ENCODE results near the gene CT45A1. TPM values are rescaled to one million over a fixed set of nuclear protein-coding genes. Genes with fewer than 3 reads are reported as not detected.
"Not testable (repeated sequence)": the region's sequence is repeated elsewhere in the genome, so short reads cannot be mapped to it uniquely, and the experiment has no call there.

Gene CT45A1
- total RNA-seq: not detected in 2 replicates

DNA sequence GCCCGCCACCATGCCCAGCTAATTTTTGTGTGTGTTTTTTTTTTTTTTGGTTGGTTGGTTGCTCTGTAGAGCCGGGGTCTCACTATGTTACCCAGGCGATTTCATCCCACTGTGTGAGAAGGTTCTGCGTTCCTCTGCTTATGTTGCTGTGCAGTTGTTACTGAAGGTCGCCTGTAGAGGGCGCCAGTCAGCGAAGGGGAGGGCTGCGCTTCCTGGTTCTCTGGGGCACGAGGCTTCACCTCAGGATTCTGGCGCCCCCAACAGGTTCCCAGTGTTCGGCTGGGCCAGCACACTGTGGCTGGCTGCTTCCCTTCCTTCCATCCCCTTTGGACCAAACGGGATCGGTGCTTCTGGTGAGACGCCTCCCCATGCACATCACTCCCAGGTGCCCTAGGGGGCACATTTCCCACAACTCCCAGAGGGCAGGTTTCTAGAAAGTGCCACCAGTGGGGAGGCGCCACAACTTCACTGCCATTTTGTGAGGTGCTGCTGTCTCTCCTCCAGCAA, at the start of gene CT45A1:
Gene CT45A1 (plus strand): TSS at position 457 of the 507 bp plus-strand sequence. CDS start 5,302 bp downstream, outside the sequence.
- H3K4me3 ChIP-seq (ENCODE audit: low read depth, low read length); DNase-seq (ENCODE audit: low read depth): not testable (repeated sequence)

GRCh38 chrX:135672979-135673378, 40.5 kb upstream of the CT45A1 start:
- not testable (repeated sequence) for H3K4me3 ChIP-seq (ENCODE audit: low read depth, low read length); DNase-seq (ENCODE audit: low read depth)

- DNase-seq (ENCODE audit: low read depth): no peak
Measured at GRCh38 chrX:135688137-135688536, 25.3 kb upstream of the CT45A1 start.

GRCh38 chrX:135695471-135695870, 18.0 kb upstream of the CT45A1 start:
- no peak overlapping the region for H3K4me3 ChIP-seq (ENCODE audit: low read depth, low read length)
- TF ChIP-seq CTCF (conservative IDR thresholded peaks at IDR 0.05; ENCODE audit: low read depth, low read length): no peak
- no peak for DNase-seq (ENCODE audit: low read depth)

More at GRCh38 chrX:135688137-135688536, 25.3 kb upstream of the CT45A1 start:
- TF ChIP-seq CTCF (conservative IDR thresholded peaks at IDR 0.05; ENCODE audit: low read depth, low read length): peak; percentile 8
- H3K4me3 ChIP-seq (ENCODE audit: low read depth, low read length): no peak overlapping the region

DNA sequence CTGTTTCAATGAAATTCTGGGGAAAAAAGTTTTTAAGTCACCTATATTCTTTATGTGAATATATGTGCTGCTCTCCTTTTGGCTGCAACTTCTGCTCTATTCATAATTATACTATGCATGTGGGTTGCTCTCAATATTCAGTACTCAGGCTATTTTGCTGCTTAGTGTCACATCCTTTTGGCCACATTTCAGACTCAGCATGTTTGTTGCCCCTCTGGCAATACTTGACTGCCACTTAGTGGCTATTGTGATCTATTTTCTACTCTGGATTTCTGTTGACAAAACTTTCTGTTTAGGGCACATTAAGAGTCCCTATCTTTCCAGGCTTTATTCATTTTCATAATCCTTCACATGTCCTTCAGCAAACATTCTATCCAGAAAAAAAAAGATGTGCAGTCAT, 15.8 kb upstream of the CT45A1 start:
- no peak for DNase-seq (ENCODE audit: low read depth)
- TF ChIP-seq CTCF (conservative IDR thresholded peaks at IDR 0.05; ENCODE audit: low read depth, low read length): no peak
- H3K4me3 ChIP-seq (ENCODE audit: low read depth, low read length): no peak overlapping the region

- no peak overlapping the region for H3K4me3 ChIP-seq (ENCODE audit: low read depth, low read length)
- no peak for TF ChIP-seq CTCF (conservative IDR thresholded peaks at IDR 0.05; ENCODE audit: low read depth, low read length)
- no peak for DNase-seq (ENCODE audit: low read depth)
Measured at GRCh38 chrX:135698924-135699323, 14.5 kb upstream of the CT45A1 start.

- no peak overlapping the region for H3K4me3 ChIP-seq (ENCODE audit: low read depth, low read length)
- no peak for DNase-seq (ENCODE audit: low read depth)
- peak; percentile 19 for TF ChIP-seq CTCF (conservative IDR thresholded peaks at IDR 0.05; ENCODE audit: low read depth, low read length)
Measured at GRCh38 chrX:135707880-135708279, 5.6 kb upstream of the CT45A1 start.

GRCh38 chrX:135713795-135714194, 356 bp downstream of the CT45A1 start:
- H3K4me3 ChIP-seq (ENCODE audit: low read depth, low read length): no peak overlapping the region
- TF ChIP-seq CTCF (conservative IDR thresholded peaks at IDR 0.05; ENCODE audit: low read depth, low read length): no peak
- DNase-seq (ENCODE audit: low read depth): no peak

- DNase-seq (ENCODE audit: low read depth); H3K4me3 ChIP-seq (ENCODE audit: low read depth, low read length): not testable (repeated sequence)
Measured at GRCh38 chrX:135734666-135735065, 21.2 kb downstream of the CT45A1 start.

Data from epithelial cell of proximal tubule (primary cell).